HG02678 (cell line): Measurements from ENCODE around the gene NDFIP1.
"Not testable (repeated sequence)": the region's sequence is repeated elsewhere in the genome, so short reads cannot be mapped to it uniquely, and the experiment has no call there.

Source experiments
- ATAC-seq: cut with Tn5 transposase; IDR thresholded peaks from one replicate; pipeline ENCODE4 v1.9.1; 2021; ENCODE audit warnings: mild to moderate bottlenecking, moderate library complexity; ENCODE audit not compliant: unreplicated experiment

The NDFIP1 gene

DNA sequence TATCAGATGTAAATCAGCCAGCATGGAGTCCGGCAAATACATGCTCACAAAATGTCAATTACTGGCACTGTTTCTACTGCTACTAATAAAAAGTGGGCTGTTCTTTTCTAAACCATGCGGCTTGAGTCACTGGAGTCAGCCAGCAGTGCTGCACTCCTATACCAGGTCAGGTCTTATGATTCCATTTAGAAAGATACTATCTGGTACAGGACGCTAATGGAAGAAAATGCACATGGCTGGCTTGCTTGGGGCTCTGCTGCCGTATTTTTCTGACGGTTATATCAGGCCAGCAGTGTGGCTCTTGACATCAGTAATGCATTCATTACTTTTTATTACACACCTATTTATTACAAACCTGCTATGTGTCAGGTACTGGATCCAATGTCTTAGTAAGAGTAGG, 74.3 kb downstream of the NDFIP1 start:
- ATAC-seq, result no peak

- ATAC-seq, result no peak
Measured at GRCh38 chr5:142183561-142183960, 75.0 kb downstream of the NDFIP1 start.

DNA sequence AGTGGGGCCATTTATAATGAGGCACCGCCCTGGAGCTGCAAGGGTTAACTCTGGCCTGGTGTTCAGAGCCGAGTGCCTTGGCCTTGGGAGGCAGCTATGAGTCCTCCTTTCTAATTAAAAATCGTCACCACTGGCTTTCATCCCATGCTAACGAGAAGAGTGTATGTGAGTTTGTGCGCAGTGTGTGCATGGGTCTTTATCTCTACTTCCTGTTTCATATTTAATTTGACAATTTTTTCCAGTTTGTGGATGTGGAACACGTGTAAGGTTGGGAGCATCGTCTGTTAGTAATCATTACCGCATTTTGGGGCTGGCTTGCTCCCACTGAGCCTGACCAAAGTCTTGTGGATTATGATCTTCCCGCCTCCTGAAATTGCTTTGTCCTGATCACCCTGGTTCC, 76.4 kb downstream of the NDFIP1 start:
- ATAC-seq, result no peak

DNA sequence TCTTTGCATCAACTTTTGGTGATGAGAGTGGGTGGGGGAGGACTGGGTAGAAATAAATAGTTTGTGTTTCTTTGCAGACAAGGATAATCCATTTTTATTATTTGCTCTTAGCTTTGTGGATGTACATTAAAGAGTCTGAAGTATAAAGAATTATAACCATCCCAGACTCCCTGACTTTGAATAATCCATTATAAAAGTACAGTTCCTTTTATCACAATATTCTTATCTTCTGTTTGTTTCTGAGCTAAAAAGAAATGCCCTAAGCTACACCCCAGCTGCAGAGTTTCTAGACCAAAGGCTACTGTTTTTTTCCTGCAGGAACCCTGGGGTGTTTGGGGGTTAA, 77.9 kb downstream of the NDFIP1 start:
- ATAC-seq, result no peak

GRCh38 chr5:142186857-142187594, 78.4 kb downstream of the NDFIP1 start:
- no peak for ATAC-seq

- ATAC-seq, result not testable (repeated sequence)
Measured at GRCh38 chr5:142188691-142189090, 80.1 kb downstream of the NDFIP1 start.

- ATAC-seq, result no peak
Measured at GRCh38 chr5:142189813-142190212, 81.2 kb downstream of the NDFIP1 start.

DNA sequence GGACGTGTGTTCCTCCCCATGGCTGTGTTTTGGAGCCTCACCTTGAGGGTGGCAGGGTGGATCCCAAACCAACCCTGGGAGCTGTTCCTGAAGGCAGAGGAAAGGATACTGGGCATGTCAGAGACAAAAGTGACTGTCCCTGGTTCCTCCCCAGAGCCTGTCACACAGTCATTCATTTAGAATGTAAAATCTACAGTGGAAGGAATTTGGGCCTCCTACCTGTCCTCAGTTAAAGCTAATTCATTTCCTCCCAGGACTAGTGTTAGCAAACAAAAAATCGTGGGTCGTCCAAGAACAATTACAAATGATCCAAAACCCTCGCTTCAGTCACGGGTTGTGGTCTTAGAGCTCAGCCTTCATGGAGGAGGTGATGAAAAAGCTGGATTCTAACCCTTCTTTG, 83.2 kb downstream of the NDFIP1 start:
- no peak for ATAC-seq

GRCh38 chr5:142192286-142193113, 83.9 kb downstream of the NDFIP1 start:
- ATAC-seq, result no peak

DNA sequence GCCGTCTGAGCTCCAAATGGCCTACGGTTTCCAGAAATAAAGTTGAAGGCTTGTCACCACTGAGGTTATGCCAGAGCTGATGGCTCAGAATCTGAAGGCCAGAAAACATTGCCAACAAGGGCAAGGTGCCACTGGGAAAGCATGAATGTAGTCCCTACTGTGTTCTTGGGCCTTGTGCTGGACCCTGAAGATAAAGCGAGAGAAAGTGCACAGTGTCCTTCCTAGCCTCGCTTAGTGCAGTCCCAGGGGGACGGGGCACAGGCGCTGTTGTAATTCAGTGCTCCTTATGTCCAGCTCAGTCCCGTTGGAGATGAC, 84.5 kb downstream of the NDFIP1 start:
- no peak for ATAC-seq

DNA sequence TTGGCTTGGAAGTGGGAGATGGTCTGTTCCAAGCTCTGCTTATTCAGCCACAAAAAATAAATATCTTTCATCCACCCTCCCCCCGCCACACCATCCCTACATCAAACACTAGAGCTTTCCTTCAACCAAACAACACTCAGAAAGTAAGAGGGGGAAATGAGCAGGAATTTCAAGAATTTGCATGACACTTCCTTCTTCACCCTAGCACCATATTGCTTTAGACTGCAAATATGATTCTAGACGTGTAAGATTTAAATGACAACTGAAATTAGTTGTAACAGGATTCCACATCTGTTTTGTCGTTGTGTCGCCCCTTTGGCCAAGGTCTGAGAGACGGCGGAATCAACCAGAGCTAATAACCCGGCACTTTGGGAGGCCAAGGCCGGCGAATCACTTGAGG, 88.5 kb downstream of the NDFIP1 start:
- no peak for ATAC-seq

DNA sequence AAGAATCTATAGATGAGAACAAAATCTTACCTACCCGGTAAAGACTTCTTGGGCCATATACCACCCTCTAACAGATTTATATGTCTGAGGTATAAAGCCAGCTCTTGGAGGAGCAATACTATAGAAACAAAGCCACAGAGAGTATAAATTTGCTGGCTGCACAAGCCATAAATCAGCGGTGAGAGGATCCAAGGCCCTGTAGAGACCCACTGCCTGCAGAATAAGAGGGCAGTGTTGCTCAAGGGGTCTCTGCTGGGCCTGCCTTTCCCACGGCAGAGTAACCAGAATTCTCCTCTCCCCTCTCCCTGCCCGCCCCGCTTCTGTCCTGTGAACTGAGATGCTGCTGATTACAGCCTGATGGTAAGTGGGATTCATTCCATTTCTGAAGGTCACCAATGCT, 89.2 kb downstream of the NDFIP1 start:
- ATAC-seq, result no peak

GRCh38 chr5:142199388-142199787, 90.8 kb downstream of the NDFIP1 start:
- ATAC-seq, result no peak

- ATAC-seq, result no peak
Measured at GRCh38 chr5:142200387-142200786, 91.8 kb downstream of the NDFIP1 start.

- ATAC-seq, result no peak
Measured at GRCh38 chr5:142201471-142201887, 92.9 kb downstream of the NDFIP1 start.

- ATAC-seq, result no peak
Measured at GRCh38 chr5:142202282-142202681, 93.7 kb downstream of the NDFIP1 start.
